ENCODE measurements around the gene RFX2.
A peak's percentile ranks its signal among the peaks of the same experiment; 100 is the strongest.
"Not testable (repeated sequence)": the region's sequence is repeated elsewhere in the genome, so short reads cannot be mapped to it uniquely, and the experiment has no call there.

RFX2 gene

GRCh38 chr19:6038634-6039405 lies 71.5 kb downstream of the RFX2 start:
- DNase-seq (ENCODE audit: low read depth), result no peak

GRCh38 chr19:6035026-6035425 lies 75.3 kb downstream of the RFX2 start:
- DNase-seq (ENCODE audit: low read depth), result no peak

- DNase-seq (ENCODE audit: low read depth), result no peak
Observed at GRCh38 chr19:6034512-6034911, 75.8 kb downstream of the RFX2 start.

GRCh38 chr19:6033744-6034264 lies 76.5 kb downstream of the RFX2 start:
- DNase-seq (ENCODE audit: low read depth), result no peak

- no peak for DNase-seq (ENCODE audit: low read depth)
Observed at GRCh38 chr19:6032827-6033226, 77.5 kb downstream of the RFX2 start.

GRCh38 chr19:6032381-6032780 lies 77.9 kb downstream of the RFX2 start:
- DNase-seq (ENCODE audit: low read depth), result no peak

- peak; percentile 63 for DNase-seq (ENCODE audit: low read depth)
Observed at GRCh38 chr19:6030214-6030507, 80.1 kb downstream of the RFX2 start.

- DNase-seq (ENCODE audit: low read depth), result no peak
Observed at GRCh38 chr19:6026390-6027227, 83.7 kb downstream of the RFX2 start.

GRCh38 chr19:6024756-6025155 lies 85.5 kb downstream of the RFX2 start:
- not testable (repeated sequence) for DNase-seq (ENCODE audit: low read depth)

GRCh38 chr19:6023936-6024335 lies 86.4 kb downstream of the RFX2 start:
- DNase-seq (ENCODE audit: low read depth), result no peak

- DNase-seq (ENCODE audit: low read depth), result no peak
Observed at GRCh38 chr19:6023085-6023682, 87.1 kb downstream of the RFX2 start.

- DNase-seq (ENCODE audit: low read depth), result no peak
Observed at GRCh38 chr19:6022570-6023064, 87.7 kb downstream of the RFX2 start.

GRCh38 chr19:6021878-6022569 lies 88.3 kb downstream of the RFX2 start:
- peak; percentile 42 for DNase-seq (ENCODE audit: low read depth)

- DNase-seq (ENCODE audit: low read depth), result no peak
Observed at GRCh38 chr19:6020972-6021805, 89.1 kb downstream of the RFX2 start.

- DNase-seq (ENCODE audit: low read depth), result no peak
Observed at GRCh38 chr19:6020166-6020882, 90.0 kb downstream of the RFX2 start.

GRCh38 chr19:6018786-6019185 lies 91.5 kb downstream of the RFX2 start:
- no peak for DNase-seq (ENCODE audit: low read depth)

GRCh38 chr19:6017576-6017975 lies 92.7 kb downstream of the RFX2 start:
- no peak for DNase-seq (ENCODE audit: low read depth)

- DNase-seq (ENCODE audit: low read depth), result no peak
Observed at GRCh38 chr19:6015841-6016545, 94.3 kb downstream of the RFX2 start.

GRCh38 chr19:6014551-6015135 lies 95.7 kb downstream of the RFX2 start:
- DNase-seq (ENCODE audit: low read depth), result no peak
